Stimulated activated CD8-positive, alpha-beta memory T cell treated with anti-CD3 and anti-CD28 coated beads, Interleukin-7, amount 100 ng/mL, for 4 hours (primary cell): Measurements from ENCODE around the gene RIPOR1.
"Not testable (repeated sequence)": the region's sequence is repeated elsewhere in the genome, so short reads cannot be mapped to it uniquely, and the experiment has no call there.

Experiments
- DNase-seq, 2 donors: peaks; one replicate each; pipeline ENCODE4 v3.0.0-alpha.2; 2020; ENCODE audit warnings: low read depth in 2 of 2

The RIPOR1 gene

GRCh38 chr16:67516296-67517154 is 12.1 kb upstream of the RIPOR1 start:
- no peak for DNase-seq

- no peak for DNase-seq
Measured at GRCh38 chr16:67517155-67517445, 11.5 kb upstream of the RIPOR1 start.

DNA sequence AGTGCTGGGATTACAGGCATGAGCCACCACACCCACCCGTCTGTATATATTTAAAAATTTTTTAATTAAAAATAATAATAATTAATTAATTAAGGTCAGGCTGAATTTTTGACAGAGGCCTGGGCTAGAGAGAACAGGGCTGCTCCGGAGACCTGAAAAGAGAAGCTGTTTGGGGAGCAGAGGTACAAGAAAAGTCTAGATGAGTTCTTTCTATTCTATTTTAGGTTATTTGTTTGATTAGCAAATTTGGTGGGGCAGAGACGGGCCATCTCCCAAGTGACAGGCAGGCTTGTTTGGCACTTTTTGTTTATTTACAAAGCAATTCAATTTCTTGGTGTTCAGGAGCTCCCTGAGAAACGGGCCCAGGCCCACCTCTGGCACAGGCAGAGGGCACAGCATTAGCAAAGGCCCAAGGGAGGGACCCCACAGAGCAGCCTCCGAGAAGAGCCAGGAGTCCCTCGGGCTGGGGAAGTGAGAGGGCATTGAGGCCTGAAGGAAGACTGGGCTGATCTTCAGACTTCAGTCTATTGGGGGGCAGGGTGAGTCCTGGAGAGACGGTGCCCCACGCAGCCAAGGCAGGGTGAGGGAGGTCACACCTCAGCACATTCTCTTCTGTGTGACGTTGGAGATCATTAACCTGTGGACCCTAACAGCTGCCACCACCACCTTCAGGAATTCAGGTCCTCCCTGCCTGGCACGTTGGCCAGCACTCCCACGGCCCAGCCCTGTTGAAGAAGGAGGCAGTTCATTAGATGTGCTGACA is 10.8 kb upstream of the RIPOR1 start:
- no peak for DNase-seq

- no peak for DNase-seq
Measured at GRCh38 chr16:67518676-67519075, 10.0 kb upstream of the RIPOR1 start.

DNA sequence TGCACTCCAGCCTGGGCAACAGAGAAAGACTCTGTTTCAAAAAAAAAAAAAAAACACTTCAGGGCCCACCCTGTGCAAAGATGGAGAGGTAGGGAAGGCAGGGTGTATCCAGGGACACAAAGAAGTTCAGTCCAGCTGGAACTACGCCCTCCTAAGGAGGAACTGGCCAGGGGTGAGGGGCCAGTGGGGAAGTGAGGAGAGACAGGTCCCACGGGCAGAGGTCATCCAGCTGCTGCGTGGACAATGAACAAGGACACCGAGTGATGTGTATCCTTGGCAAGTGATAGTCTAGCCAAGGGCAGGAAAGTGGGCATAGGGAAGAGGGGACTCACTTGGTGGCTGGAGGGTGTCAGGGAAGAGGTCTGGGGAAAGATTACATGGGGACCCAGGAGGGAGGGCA is 9.4 kb upstream of the RIPOR1 start:
- DNase-seq = no peak

DNA sequence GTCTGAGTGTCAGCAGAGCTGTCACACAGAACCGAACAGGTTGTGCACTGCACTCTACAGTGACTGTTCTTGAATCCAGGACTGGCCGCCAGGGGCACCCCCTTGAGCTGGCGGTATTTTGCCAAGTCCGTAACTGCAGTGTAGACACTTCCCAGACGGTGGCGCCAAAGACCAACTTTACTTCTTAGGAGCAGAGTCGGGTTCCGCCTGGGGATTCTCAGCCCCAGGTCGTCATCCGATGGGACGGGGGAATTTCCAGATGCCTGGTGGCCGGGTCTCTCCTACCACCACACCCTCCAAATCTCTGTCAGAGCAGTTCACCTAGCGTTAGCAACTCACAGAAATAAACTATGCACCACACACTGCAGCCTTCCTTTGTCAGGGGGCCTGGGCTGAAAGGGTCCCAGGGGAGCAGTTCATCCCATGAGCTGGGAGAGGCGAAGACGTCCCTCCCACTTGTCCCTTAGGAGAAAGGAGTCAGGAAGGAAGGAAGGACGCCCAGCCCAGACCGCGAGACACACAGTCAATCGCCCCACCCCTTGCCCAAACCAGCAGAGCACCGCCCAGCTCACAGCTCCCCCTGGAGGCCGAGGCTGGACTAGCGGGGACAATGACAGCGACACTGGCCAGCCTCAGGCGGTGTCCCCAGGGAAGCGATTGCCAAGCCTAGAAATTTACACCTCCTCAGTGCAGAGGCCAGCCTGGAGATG is 7.4 kb upstream of the RIPOR1 start:
- peak; percentile 89 to 96 for DNase-seq

- DNase-seq = no peak
Measured at GRCh38 chr16:67525176-67525860, 3.3 kb upstream of the RIPOR1 start.

DNA sequence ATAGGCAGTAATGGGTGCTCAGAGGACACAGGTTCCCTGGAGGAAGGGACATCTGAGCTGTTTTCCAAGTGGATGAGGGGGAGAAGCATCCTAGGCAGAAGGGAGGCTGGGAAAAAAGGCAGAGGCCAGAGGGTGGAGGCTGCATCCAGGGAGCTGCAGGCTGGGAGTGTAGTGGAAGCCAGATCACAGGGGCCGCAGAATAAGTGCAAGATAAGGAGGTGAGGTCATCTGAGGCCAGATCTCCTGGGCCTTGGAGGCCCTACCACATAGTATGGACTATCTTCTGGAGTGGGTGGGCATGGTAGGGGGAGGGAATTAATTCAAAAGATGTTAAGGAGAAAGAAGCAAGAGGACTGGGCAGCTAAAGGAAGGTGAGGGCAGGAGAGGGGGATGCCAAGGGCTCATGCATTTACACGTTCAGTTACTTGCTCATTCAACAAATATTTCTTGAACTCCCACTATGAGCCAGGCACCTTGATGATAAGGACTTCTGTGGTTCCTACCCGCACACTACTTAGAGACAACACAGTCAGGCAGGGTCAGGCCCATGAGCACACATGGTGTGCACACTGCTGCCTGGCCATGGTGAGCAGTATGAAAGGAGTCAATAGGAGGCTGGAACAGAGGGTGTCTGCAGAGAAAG is 2.4 kb upstream of the RIPOR1 start:
- no peak for DNase-seq

DNA sequence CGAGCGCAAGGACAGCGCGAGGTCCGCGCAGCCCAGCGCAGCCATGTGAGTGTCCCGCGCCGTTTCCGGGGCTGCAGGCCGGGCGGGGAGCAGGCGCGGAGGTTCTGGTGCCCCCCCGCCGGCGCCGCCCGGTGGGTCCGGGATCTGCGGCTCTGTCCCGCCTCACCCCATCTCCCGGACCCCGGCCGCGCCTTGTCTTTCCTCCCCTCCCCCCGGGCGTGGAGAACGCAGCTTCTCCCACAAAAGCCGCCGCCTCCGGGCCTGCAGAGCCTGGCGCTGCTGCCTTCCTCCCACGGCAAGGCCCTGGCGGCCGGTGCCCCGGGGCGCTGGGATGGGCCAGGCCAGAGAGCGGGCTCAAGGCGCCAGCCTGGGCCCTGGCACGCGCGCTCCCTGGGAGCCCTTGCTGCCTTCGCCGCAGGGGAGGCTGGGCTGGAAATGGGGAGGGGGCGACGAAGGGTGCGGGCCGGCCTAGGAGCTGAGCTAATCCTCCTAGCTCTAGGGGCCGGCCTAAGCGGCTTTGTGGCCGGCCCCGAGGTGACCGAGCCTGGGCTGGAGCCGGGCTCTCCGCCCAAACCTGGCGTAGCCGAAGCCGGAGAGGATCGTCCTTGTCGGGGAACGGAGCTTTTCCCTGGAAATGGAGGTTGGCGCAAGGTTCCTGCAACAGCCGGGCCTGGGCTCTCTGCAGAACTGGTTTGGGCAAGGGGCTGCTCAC is 397 bp downstream of the RIPOR1 start:
- no peak for DNase-seq

DNA sequence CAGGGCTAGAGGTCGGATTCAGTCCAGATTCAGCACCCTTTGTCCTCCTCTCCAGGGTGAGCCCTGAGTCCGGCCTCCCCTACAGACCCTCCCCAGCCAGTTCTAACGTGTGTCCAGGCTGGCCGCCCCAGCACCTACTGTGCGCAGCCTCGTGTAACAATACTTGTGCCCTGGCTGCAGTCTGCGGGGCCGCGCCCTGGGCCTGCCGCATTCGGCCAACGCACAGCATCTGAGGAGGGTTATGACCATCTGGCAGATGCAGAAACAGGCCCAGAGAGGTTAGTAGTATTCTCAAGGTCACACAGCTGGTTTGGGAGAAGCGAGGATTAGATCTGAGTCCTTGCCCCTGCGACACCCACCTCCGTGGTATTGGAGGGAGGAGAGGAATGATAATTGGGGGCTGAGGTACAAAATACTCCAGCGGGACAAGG is 968 bp downstream of the RIPOR1 start:
- DNase-seq = no peak

- peak in 1 of 2 donors; percentile 33 for DNase-seq
Measured at GRCh38 chr16:67530013-67530939, 1.6 kb downstream of the RIPOR1 start.

DNA sequence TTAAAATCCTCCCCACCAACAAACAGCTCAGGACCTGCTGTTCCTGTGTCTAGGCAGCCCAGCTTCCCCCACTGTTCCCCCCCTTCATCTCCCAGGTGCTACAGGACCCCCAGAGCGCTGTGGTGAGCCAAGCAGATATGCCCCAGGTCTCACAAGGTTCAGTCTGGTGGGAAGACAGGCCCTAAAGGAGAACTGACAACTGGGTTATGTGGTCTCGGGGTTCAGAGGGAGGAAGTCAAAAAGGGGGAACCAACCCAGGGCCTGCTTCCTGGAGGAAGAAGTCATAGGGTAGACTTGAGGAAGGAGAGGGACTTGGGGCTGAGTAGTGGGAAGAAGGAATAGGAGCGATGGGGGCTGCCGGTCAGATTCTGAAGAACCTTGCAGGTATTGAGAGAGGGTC is 2.6 kb downstream of the RIPOR1 start:
- DNase-seq = no peak

DNA sequence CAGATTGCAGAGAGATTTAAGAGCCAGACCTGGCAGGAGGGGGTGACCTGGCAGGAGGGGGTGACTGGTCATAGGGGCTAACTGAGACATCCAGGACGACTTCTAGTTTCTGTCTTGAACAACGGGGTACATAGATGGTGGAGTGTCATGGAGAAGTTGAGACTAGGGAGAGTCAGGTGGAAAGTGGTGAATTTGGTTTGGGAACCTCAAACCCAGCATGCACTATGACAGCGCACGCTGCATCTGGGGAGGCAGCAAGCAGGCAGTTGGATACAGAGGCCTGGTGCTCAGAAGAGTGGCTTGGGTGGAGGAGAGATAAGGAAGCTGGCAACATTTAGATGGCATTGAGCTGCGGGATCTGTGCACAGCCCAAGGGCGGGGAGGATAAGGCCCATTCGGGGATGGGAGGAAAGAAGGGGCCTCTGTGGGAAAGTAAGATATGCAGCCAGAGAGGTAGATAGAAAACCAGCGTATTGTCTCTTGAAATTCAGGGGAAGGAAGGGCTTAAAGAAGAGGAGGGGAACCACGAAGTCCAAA is 4.5 kb downstream of the RIPOR1 start:
- DNase-seq = no peak

DNA sequence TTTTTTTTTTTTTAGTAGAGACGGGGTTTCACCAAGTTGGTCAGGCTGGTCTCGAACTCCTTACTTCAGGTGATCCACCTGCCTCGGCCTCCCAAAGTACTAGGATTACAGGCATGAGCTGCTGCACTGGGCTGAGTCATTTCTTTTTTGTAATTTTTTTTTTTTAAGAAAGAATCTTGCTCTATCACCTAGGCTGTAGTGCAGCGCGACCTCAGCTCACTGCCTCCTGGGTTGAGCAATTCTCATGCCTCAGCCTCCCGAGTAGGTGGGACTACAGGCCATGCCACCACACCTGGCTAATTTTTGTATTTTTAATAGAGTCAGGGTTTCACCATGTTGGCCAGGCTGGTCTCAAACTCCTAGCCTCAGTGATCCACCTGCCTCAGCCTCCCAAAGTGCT is 5.4 kb downstream of the RIPOR1 start:
- DNase-seq = not testable (repeated sequence)

- no peak for DNase-seq
Measured at GRCh38 chr16:67534431-67534830, 5.8 kb downstream of the RIPOR1 start.

DNA sequence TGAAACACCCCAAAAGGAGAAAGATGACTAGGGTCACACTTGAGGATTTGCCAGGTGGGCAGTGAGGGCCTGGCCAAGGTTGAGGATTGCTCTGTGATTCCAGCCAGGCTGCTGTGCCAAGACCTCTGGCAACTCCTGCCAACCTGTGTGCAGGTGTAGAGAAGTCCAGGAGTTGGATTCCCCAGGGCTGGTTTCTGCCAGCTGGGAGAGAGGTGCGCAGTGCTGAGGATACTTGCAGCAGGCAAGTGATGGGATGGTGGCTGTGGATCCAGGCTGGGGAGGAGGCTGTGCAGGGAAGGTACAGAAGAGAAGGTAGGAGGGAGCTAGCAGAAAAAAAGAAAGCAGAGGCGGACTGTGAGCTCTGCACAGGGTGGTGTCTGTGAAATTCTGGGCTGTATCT is 6.6 kb downstream of the RIPOR1 start:
- no peak for DNase-seq

DNA sequence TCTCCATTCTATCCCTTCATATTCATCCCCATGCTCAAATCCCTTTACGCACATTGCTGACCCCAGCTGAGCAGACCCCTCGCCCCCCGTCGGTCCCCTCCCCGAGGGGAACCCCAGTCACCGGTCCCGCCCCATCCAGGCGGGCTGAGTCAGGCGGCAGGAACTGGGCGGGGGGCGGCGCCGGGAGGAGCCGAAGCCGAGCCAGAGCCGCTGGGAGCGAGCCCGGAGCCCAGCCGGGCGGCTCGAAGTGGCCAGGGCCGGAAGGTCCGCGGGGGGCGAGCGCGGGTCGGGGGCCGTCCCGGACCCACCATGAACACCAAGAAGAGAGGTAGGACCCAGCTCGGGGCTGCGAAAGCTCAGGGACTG is 8.6 kb downstream of the RIPOR1 start:
- DNase-seq = peak in 1 of 2 donors; percentile 43

- DNase-seq = peak; percentile 29 to 64
Measured at GRCh38 chr16:67537636-67538591, 9.3 kb downstream of the RIPOR1 start.
